HCT116 (cell line): ENCODE results near the gene C20orf204.

Experiments used
- CTCF ChIP-seq, 3 experiments: fragments of 200-600 bp in 1 of 3; sonication (generic) in 1 of 3; IDR thresholded peaks in 2 of 3; conservative IDR thresholded peaks in 1 of 3; 2 replicates each; pipeline ENCODE4 v1.5.1; 2012 to 2017; ENCODE audit warnings: low read depth in 2 of 3, low read length in 2 of 3, antibody characterized with exemption in 1 of 3, borderline replicate concordance in 1 of 3, control low read depth in 1 of 3, mild to moderate bottlenecking in 1 of 3, mixed read lengths in 1 of 3, mixed run types in 1 of 3, moderate library complexity in 1 of 3; ENCODE audit not compliant: insufficient read depth in 1 of 3
- ELF1 ChIP-seq: IDR thresholded peaks from 2 replicates; pipeline ENCODE4 v1.6.1; 2012; ENCODE audit warnings: low read depth, borderline replicate concordance
- FOSL1 ChIP-seq: IDR thresholded peaks from 2 replicates; pipeline ENCODE4 v1.6.1; 2012; ENCODE audit warnings: low read depth
- POLR2AphosphoS5 ChIP-seq: IDR thresholded peaks from 2 replicates; pipeline ENCODE4 v1.6.1; 2011; ENCODE audit warnings: mild to moderate bottlenecking, low read depth, low read length, moderate library complexity
- RAD21 ChIP-seq: IDR thresholded peaks from 2 replicates; pipeline ENCODE4 v1.6.1; 2012; ENCODE audit warnings: low read depth, mild to moderate bottlenecking
- REST ChIP-seq: IDR thresholded peaks from 2 replicates; pipeline ENCODE4 v1.6.1; 2012; ENCODE audit warnings: low read depth
- SP1 ChIP-seq: IDR thresholded peaks from 2 replicates; pipeline ENCODE4 v1.6.1; 2012; ENCODE audit warnings: low read depth
- ZNF274 ChIP-seq: fragments of 200-500 bp; sonication (Bioruptor generic); IDR thresholded peaks from 2 replicates; pipeline ENCODE4 v1.6.1; 2014; ENCODE audit warnings: mild to moderate bottlenecking, low read depth, low read length, inconsistent platforms

- no peak for TF ChIP-seq ELF1
- TF ChIP-seq CTCF (IDR thresholded peaks at IDR 0.05 in 2 of 3, conservative IDR thresholded peaks at IDR 0.05 in 1 of 3; ENCODE audit: borderline replicate concordance in 1 of 3, insufficient read depth in 1 of 3, low read depth in 2 of 3, low read length in 2 of 3): no peak
- TF ChIP-seq REST: no peak
- TF ChIP-seq FOSL1: no peak
- no peak for TF ChIP-seq ZNF274
- no peak for TF ChIP-seq POLR2AphosphoS5
- TF ChIP-seq SP1: no peak
- TF ChIP-seq RAD21: no peak
Measured at GRCh38 chr20:64051033-64051452, 15.1 kb downstream of the C20orf204 start.
